ENCODE data around the gene SRF. TPM values are rescaled to one million over a fixed set of nuclear protein-coding genes. Genes with fewer than 3 reads are reported as not detected.

Gene SRF
- total RNA-seq, 2 donors from 2014 or later: 59.4 to 116 TPM

DNA sequence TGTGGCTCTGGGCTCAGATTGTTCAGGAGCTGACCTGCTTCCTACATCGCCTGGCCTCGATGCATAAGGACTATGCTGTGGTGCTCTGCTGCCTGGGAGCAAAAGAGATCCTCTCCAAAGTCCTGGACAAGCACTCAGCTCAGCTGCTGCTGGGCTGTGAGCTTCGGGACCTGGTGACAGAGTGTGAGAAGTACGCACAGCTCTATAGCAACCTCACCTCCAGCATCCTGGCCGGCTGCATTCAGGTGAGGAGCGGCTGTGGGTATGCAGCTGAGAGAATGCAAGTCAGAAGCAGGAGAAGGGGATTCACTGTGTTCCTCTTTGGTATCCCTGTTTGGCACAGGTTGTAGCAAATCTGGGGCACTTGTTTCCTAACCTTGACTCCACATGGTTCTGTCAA is 28.8 kb downstream of the SRF start:
- no peaks in the 10 kb centered on the region for H3K4me1 ChIP-seq
- H3K36me3 ChIP-seq: peaks cover 49% of the 10 kb centered on the region
- no peak for DNase-seq (ENCODE audit: low spot score)

DNA sequence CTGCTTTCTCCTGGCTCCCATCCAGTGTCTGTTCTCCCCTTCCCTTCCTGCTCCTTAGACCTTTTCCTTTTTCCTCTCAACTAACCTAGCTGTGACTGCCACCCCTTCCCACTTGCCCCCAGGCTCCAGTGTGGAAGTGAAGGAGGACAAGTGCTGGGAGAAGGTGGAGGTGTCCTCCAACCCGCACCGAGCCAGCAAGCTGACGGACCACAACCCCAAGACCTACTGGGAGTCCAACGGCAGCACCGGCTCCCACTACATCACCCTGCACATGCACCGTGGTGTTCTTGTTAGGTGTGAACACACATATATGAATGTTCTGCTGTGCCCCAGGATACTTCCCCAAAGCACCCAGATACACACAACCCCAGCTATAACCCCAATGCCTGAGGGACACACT is 29.5 kb downstream of the SRF start:
- DNase-seq (ENCODE audit: low spot score): no peak
- TF ChIP-seq, protein P1, sequence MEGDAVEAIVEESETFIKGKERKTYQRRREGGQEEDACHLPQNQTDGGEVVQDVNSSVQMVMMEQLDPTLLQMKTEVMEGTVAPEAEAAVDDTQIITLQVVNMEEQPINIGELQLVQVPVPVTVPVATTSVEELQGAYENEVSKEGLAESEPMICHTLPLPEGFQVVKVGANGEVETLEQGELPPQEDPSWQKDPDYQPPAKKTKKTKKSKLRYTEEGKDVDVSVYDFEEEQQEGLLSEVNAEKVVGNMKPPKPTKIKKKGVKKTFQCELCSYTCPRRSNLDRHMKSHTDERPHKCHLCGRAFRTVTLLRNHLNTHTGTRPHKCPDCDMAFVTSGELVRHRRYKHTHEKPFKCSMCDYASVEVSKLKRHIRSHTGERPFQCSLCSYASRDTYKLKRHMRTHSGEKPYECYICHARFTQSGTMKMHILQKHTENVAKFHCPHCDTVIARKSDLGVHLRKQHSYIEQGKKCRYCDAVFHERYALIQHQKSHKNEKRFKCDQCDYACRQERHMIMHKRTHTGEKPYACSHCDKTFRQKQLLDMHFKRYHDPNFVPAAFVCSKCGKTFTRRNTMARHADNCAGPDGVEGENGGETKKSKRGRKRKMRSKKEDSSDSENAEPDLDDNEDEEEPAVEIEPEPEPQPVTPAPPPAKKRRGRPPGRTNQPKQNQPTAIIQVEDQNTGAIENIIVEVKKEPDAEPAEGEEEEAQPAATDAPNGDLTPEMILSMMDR (IDR thresholded peaks at IDR 0.05): no peak
- Histone ChIP-seq H3K4me1 (no peaks in the 10 kb centered on the region), H3K36me3 (peaks cover 47% of the 10 kb centered on the region), H3K27me3 (no peaks in the 10 kb centered on the region), H3K27ac (no peak overlapping the region), H3K4me3 (no peak overlapping the region), H3K9me3 (no peaks in the 10 kb centered on the region)

More for the DNA sequence above, 28.8 kb downstream of the SRF start:
- no peak overlapping the region for H3K4me3 ChIP-seq
- no peaks in the 10 kb centered on the region for H3K27me3 ChIP-seq
- no peaks in the 10 kb centered on the region for H3K9me3 ChIP-seq
- no peak overlapping the region for H3K27ac ChIP-seq
- TF ChIP-seq, protein P1 (IDR thresholded peaks at IDR 0.05): no peak

DNA sequence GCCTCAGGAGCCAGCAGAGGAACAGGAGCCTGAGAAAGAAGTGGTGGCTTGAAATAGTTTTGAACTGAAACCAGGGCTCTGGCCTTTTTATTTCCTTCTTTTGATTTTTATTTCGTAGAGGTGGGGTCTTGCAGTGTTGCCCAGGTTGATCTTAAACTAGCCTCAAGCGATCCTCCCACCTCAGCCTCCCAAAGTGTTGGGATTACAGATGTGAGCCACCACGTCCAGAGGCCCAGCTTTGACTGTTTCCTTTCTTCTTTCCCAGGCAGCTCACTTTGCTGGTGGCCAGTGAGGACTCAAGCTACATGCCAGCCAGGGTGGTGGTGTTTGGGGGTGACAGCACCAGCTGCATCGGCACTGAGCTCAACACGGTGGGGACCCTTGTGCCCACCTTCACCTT is 31.4 kb downstream of the SRF start:
- Histone ChIP-seq H3K36me3 (peaks cover 28% of the 10 kb centered on the region), H3K27ac (no peak overlapping the region), H3K9me3 (no peaks in the 10 kb centered on the region), H3K27me3 (no peaks in the 10 kb centered on the region), H3K4me3 (no peak overlapping the region), H3K4me1 (no peaks in the 10 kb centered on the region)
- DNase-seq (ENCODE audit: low spot score): no peak
- TF ChIP-seq, protein P1 (IDR thresholded peaks at IDR 0.05): no peak

DNA sequence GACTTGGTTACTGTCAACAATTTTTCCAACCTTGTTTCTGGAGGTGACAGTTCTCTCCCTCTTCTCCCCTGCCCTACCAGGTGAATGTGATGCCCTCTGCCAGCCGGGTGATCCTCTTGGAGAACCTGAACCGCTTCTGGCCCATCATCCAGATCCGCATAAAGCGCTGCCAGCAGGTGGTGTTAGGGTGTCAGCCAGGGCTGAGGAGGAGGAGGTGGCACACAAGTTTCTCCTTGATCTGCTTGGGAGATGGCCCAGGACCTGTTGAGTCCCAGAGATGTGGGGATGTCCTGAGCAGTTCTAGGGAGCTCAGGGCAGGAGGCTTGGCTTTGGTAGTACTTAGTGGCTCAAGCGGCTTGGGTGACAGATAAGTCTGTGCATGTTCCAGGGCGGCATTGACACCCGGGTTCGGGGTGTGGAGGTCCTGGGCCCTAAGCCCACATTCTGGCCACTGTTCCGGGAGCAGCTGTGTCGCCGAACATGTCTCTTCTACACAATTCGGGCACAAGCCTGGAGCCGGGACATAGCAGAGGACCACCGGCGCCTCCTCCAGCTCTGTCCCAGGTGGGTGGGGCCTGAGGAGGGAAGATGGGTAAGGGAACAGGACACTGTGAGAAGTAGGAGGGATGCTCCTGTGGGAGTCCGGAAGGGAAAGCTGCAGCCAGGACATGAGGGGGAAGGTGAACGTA is 32.1 kb downstream of the SRF start:
- TF ChIP-seq, protein P1 (IDR thresholded peaks at IDR 0.05): no peak
- no peak overlapping the region for H3K27ac ChIP-seq
- no peak overlapping the region for H3K4me3 ChIP-seq
- H3K9me3 ChIP-seq: no peaks in the 10 kb centered on the region
- no peaks in the 10 kb centered on the region for H3K27me3 ChIP-seq
- DNase-seq (ENCODE audit: low spot score): no peak
- H3K4me1 ChIP-seq: no peaks in the 10 kb centered on the region
- H3K36me3 ChIP-seq: peaks cover 23% of the 10 kb centered on the region

DNA sequence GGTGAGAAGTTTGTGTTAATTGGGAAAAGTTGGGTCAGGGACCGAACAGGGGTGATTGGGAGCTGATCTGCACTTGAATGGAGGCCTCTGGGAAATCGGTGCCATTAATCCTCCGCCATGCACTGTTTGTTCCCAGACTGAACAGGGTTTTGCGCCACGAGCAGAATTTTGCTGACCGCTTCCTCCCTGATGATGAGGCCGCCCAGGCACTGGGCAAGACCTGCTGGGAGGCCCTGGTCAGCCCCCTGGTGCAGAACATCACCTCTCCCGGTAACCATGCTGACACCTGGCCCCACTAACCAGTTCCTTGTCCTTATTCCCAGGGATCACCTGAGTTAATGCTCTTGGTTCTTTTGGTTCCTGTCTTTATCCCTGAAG is 32.6 kb downstream of the SRF start:
- Histone ChIP-seq H3K4me1 (no peaks in the 10 kb centered on the region), H3K36me3 (peaks cover 17% of the 10 kb centered on the region), H3K27ac (no peak overlapping the region), H3K27me3 (no peaks in the 10 kb centered on the region), H3K4me3 (no peak overlapping the region), H3K9me3 (no peaks in the 10 kb centered on the region)
- TF ChIP-seq, protein P1 (IDR thresholded peaks at IDR 0.05): no peak
- no peak for DNase-seq (ENCODE audit: low spot score)

Data from right atrium auricular region (tissue), 2 donors.